ENCODE data around the gene POLN.

- TF ChIP-seq, protein P1, sequence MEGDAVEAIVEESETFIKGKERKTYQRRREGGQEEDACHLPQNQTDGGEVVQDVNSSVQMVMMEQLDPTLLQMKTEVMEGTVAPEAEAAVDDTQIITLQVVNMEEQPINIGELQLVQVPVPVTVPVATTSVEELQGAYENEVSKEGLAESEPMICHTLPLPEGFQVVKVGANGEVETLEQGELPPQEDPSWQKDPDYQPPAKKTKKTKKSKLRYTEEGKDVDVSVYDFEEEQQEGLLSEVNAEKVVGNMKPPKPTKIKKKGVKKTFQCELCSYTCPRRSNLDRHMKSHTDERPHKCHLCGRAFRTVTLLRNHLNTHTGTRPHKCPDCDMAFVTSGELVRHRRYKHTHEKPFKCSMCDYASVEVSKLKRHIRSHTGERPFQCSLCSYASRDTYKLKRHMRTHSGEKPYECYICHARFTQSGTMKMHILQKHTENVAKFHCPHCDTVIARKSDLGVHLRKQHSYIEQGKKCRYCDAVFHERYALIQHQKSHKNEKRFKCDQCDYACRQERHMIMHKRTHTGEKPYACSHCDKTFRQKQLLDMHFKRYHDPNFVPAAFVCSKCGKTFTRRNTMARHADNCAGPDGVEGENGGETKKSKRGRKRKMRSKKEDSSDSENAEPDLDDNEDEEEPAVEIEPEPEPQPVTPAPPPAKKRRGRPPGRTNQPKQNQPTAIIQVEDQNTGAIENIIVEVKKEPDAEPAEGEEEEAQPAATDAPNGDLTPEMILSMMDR (IDR thresholded peaks at IDR 0.05; ENCODE audit: low read depth, low read length): no peak
- no peak for TF ChIP-seq POLR2A (IDR thresholded peaks at IDR 0.05; ENCODE audit: extremely low read depth, insufficient read length)
- TF ChIP-seq MYC (IDR thresholded peaks at IDR 0.05; ENCODE audit: low read depth, low read length): no peak
These were observed 7.8 kb upstream of the POLN start for GRCh38 chr4:2249526-2250356.
